M059J (cell line): ENCODE results near the gene CTSF. TPM values are rescaled to one million over a fixed set of nuclear protein-coding genes. Genes with fewer than 3 reads are reported as not detected.
A peak's percentile ranks its signal among the peaks of the same experiment; 100 is the strongest.
"Not testable (repeated sequence)": the region's sequence is repeated elsewhere in the genome, so short reads cannot be mapped to it uniquely, and the experiment has no call there.

Experiments used
- DNase-seq: peaks from one replicate; pipeline ENCODE4 v3.0.0-alpha.2; 2012; ENCODE audit warnings: low read depth
- total RNA-seq: library from RNA; depleted of rRNA; stranded (reverse); fragments of >200 nt; shearing (Covaris generic); gene quantifications from 2 replicates; pipeline ENCODE4 v1.2.3, GENCODE V29; 2014

Gene CTSF
- total RNA-seq, 1 experiment from 2014 or later, result 28.4 TPM

DNA sequence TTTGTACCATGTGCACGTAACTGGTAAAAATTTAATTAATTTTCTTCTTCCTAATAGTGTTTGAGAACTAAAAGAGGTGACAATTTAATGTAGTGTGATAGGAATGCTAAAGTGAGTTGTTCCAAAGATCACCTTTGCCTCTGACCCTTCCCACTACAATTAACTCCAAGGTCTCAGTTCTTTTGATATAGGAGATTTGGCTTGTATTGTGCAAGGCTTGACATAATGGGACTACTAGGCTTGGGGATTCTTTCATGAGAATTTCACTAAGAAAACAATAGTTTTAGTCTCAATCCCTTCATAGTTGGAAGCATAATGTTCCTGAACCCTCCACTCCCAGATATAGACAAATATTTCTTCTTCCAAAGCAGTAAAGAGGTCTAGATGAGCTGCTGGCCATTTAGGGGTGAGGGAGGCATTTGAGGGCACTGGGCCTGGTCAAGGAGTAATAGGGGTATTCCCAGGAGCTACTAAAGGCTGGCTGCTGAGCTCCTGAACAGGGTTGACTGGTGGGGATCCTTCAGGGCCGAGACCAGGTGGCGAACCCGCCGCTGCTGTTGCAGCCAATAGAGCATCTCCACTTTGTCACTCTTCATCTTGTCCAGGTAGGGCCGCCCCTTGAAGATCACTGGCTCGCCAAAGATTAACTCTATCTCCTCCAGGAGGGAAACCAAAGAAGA, 21.7 kb upstream of the CTSF start:
- no peak for DNase-seq

DNA sequence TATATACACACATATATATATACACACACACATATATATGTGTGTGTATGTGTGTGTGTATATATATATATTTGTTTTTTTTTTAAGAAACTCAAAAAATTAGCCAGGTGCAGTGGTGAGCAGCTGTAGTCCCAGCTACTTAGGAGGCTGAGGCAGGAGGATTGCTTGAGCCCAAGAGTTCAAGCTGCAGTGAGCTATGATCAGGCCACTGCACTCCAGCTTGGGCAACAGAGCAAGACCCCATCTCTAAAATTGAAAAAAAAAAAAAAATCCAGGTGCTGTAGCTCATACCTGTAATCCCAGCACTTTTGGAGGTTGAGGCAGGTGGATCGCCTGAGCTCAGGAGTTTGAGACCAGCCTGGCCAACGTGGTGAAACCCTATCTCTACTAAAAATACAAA, 20.9 kb upstream of the CTSF start:
- DNase-seq, result not testable (repeated sequence)

DNA sequence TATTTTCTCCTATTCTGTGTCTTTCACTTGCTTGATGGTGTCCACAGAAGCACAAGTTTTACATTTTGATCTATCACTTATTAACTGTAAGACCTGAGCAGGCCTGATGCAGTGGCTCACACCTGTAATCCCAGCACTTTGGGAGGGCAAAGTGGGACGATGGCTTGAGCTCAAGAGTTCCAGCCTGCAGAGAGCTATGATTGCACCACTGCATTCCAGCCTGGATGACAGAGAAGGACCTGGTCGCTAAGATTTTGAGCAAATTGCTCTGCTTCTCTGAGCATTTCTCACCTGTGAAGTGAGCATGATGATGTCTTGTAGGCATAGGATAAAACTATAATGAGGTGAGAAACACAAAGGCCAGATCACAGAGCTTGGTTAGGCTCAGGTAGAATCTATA, 17.7 kb upstream of the CTSF start:
- DNase-seq, result no peak

DNA sequence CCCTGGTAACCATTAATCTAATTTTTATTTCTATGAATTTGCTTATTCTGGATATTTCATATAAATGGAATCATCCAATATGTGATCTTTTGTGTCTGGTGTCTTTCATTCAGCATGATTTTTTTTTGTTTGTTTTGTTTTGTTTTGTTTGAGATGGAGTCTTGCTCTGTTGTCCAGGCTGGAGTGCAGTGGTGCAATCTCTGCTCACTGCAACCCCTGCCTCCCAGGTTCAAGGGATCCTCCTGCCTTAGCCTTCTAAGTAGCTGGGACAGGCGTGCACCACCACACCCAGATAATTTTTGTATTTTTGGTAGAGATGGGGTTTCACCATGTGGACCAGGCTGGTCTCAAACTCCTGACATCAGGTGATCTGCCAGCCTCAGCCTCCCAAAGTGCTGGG, 17.0 kb upstream of the CTSF start:
- DNase-seq, result not testable (repeated sequence)

DNA sequence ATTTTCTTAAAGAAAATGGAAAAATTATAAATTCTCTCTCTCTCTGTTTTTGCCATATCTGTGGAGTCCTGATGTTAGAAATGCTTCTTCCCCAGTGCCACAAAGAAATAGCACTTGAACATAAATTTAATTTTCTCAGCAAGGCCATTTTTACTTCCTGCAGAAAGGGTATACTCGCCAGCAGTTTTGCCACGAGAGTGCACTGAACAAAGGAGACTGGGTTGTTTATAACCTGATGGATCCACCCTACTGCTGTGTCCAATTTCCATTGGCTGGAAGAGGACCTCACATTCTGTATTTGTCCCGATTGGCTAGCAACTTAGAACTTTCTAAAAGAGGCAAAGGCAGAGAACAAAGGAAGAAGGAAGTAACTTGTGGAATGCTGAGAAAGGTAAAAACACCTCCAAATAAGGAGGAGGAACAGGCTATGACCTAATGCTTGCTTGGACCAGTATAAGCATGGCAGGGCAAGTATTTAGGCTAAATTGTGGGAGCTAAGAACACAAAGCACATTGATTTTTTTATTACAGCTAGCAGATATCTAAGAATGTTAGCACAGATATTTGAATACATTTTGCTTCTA, 14.2 kb upstream of the CTSF start:
- DNase-seq, result not testable (repeated sequence)

DNA sequence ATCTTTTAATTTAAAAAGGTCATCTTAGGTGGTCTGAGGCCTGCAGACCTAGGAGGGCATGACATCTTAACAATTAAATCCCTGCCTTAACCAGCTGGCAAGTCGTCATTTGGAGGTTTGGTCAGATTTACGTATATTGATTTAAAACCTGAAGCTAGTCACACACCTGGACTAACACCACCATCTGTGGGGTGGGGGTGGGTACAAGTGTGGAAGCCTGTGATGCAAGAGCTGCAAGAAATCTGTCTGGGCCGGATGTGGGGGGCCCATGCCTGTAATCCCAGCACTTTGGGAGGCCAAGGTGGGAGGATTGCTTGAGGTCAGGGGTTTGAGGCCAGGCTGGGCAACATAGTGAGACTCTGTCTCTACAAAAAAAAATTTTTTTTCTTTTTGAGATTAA, 12.9 kb upstream of the CTSF start:
- no peak for DNase-seq

DNA sequence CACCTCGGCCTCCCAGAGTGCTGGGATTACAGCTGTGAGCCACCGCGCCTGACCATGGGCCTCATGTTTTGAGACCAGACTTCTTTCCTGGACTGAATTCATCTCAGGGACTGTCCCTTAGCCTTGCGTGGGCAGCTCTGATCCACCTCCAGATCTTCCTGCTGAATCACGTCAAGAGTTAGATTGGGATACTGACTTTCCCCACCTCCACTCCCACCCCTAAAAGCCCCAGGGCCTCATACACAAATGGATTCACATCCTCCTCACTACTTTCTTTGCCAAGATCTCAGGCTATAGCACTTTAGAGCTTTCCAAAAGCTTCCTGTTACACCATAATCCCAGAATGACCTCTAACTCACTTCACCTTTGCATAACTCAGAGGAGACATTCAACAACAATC, 12.4 kb upstream of the CTSF start:
- no peak for DNase-seq

DNA sequence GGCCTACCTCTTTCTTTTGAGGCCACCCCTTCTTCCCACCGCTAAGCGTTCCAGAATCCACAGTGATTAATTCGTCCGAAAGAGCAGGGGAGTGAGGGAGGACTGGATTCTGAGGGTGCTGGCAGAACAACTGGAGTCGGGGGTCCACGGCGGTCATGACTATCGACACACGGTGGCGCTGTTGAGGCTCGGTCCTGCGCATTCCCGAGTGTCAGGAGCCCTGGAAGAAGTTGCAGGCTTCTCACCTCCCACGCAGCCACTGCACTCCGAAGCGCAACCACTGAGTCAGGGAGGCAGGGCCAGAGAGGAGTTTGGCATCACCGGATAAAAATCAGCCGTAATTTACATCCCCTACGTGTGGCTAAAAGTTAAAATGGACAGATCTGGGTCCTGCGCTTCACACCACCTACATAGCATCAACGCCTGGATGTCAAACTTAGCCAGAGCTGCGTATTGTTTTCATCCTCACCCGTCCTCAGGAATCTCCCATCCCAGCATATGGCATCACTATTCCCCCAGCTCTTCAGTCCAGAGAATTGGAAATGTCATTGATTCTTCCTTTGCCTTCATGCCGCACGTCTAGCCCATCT, 10.7 kb upstream of the CTSF start:
- DNase-seq, result peak; percentile 53

DNA sequence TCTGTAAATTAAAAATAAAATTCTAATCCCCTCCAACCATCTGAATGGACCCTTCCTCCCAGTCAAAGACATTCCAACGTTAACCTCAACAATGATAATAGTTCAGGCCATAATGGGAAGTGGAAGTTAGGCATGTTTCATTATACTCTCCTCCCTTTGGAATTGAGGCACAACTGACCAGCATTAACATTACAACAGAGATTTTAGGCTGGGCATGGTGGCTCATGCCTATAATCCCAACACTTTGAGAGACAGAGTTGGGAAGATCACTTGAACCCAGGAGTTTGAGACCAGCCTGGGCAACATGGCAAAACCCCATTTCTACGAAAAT, 2.4 kb upstream of the CTSF start:
- no peak for DNase-seq

DNA sequence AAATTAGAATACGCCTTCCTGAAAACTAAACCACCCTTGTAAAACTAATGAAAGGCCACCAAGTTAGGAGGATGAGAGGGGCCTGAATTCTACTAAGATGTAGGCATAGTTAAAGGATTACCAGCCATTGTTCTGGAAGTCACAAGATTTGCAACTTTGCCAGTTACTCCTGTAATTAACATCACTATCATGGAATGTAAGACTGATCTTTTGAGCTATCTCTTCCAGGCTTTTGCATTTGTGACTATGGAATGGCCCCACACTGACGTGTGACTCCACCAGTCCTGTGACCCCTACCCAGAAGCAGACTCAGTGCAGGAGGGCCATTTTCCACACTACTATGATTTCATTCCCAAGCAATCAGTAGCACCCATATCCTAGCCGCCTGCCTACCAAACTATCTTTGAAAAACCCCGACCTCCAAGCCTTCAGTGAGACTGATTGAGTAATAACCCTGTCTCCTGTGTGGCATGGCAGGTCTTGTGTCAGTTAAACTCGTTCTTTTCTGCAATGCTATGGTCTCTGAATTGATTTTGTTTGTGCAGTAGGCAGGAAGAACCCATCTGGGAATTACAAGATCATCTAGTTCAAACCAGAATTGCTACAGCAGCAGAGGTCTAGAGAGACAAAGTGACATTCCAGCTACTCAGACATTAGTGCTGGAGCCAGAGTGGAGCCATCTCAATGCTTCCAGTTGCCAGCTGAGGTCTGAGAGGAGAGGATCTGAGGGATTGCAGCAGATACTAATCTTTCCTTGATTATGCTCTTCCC, 1.9 kb upstream of the CTSF start:
- DNase-seq, result no peak

DNA sequence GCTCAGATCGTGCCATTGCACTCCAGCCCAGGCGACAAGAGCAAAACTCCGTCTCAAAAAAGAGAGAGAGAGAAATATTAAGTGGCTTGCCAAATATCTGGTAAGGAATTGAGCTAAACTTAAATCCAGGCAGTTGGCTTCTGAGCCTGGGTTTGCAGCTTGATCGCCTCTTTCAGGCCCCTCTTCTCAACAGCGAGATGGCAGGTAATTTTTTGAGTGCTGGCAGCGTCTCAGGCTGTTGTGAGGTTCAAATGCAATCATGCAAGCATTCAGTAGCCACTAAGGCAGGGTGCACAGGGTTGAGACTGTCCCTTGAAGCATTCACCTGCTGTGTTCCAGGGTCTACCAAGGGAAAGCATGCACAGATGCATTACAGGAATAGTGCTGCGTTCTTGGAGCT, 670 bp upstream of the CTSF start:
- DNase-seq, result no peak

DNA sequence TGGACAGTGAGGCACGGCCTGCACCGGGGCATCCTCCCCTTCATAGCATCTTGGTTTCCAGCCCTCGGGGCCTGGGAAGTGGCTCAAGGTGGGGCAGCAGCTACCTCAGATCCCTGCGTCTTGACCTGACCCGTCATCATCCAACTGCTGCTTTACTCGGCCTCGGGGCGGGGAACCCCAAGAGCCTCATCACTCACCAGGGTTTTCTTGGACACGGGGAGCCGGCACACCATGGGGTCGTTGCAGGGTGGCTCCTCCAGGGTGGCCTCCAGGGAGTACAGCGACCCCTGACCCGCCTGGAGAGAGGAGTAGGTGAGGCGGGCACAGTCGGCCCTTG, 651 bp downstream of the CTSF start:
- DNase-seq, result no peak

DNA sequence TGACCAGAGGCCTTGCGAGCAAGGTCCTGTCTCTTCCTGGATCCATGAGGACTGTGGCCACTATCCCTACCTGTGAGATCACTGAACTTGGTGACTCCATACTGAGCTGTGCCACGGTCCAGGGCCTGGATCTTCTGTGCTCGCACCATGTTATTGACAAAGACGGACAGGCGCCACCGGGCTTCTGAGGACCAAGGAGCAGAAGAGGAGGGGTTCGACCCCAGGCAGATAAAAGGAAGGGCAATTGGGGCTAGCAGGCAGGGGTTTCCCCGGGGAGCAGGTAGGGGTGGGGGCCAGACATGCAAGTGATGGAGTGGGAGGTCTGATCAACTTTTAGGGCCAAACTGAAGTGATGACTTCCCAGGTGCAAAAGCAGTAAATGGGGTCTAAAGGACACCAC, 2.2 kb downstream of the CTSF start:
- DNase-seq, result no peak

DNA sequence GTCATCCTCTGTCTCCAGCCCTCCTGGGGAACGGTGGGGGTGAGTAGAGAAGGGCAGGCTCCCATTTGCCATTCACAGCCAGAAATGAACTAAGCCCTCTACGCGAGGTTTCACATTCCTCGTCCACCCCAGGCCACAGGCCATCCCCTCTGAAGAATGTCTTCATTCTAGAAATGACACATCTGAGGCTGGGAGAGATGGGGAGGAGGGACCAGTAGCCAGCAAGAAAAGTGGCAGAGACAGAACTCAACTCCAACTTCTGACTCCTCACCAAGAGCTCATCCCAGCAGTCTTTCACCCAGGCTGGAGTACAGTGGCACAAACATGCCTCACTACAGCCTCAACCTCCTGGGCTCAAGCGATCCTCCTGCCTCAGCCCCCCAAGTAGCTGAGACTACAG, 3.4 kb downstream of the CTSF start:
- no peak for DNase-seq

DNA sequence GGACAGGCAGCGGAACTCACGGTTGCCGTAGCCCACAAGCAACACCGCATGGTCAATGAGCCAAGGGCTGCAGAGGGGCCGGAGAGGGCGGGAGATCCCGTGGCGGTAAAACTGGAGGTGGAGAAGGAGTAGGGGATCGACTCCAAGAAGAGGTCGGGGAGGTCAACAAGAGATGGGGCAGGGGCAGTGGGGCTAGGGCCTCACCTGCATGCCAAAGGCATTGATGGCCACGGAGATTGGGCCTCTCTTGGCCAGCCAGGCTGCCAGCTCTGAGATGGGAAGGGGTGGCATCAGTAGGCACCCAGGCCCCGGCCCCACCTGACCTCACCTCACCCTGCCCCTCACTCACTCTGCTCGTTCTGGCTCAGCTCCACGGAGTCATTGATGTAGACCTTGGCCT, 3.9 kb downstream of the CTSF start:
- no peak for DNase-seq

DNA sequence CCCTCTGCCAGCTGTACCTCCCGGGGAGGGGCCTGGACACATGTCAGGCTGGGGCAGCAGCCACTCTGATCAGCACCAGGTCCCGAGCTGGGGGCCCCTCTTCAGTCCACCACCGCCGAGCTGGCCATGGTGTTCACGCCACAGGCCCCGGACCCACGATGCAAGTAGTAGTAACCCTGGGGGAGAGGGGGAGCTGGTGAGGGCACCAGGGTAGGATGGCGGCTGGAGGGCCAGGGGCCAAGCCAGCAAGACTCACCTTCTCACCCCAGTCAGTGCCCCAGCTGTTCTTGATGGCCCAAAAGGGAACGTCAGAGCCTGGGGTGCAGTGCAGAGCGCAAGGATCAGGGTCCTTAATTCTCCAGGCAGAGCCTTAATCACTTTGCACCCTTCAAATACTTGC, 4.6 kb downstream of the CTSF start:
- DNase-seq, result no peak

DNA sequence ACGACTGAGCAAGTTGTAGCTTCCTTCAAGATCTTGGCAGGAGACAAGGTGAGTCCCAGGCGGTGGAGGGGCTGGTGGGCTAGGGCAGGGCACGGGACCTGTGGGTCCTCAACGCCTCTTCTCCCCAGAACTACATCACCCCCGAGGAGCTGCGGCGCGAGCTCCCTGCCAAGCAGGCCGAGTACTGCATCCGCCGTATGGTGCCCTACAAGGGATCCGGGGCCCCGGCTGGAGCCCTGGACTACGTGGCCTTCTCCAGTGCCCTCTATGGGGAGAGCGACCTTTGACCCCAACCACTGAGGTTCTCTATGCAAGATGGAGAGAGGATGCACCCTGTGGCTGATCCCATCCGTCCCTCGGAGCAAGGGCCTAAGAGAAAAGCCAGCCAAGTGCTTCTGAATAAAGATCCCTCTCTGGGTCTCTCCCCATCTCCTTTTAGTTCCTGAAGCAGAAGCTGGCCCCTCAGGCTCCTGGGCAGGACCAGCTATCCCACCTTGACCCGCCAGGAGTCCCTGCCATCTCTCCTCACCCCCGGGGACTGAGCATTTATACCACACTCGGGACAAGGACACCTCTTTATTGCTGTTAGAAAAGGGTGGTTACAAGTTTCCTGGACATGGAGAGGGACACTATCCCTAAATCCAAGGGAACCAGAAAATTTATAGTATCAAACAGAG, 5.4 kb downstream of the CTSF start:
- DNase-seq, result no peak

DNA sequence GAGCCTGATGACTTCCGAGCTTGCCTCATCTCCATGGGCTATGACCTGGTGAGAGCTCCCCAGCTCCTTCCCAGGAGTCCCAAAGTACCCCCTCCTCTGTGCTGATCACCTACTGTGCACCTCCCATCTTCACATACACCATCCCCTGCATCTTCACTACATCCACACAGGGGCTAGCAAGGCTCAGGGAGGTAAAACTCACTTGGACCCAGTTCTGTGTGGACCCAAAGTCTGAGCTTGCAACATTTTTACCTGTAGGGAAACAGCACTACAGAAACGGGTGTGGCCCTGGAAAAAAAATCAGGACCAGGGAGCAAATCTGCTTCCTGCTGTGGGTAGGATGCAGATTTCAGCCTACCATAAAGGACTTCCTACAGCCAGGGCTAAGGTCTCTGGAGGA, 6.1 kb downstream of the CTSF start:
- no peak for DNase-seq

DNA sequence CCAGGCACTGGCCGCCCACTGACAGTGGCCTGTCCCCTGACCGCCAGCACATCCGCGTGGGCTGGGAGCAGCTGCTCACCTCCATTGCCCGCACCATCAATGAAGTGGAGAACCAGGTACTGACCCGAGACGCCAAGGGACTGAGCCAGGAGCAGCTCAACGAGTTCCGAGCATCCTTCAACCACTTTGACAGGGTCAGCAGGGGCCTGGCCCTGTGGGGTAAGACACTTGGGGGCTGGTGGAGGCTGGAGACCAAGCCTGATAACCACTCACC, 6.5 kb downstream of the CTSF start:
- DNase-seq, result no peak

DNA sequence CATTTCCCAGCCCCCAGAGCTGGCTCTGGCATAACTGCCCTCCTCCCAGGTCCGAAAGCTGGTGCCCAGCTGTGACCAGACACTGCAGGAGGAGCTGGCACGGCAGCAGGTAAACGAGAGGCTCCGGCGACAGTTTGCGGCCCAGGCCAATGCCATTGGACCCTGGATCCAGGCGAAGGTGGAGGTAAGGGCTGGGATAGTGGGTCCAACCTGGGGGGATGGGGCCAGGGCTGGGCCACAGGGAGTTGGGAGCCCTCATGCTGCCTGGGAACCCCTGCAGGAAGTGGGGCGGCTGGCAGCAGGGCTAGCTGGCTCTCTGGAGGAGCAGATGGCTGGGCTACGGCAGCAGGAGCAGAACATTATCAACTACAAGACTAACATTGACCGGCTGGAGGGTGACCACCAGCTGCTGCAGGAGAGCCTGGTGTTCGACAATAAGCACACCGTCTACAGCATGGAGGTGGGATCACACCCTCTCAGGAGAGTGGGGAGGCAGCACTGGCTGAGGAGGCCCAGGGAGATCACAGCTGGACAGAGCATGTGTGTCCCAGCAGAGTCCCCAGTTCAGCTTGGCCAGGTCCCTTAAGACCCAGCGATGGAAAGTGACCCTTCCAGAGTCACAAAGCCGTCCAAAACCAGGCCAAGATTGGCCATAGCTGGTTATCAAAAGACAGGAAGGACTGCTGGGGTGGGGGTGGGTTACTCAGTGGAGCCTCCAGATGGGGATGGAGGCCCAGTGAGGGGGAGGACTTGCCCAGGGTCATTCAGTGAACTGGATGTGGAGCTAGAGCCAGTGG, 7.0 kb downstream of the CTSF start:
- no peak for DNase-seq

DNA sequence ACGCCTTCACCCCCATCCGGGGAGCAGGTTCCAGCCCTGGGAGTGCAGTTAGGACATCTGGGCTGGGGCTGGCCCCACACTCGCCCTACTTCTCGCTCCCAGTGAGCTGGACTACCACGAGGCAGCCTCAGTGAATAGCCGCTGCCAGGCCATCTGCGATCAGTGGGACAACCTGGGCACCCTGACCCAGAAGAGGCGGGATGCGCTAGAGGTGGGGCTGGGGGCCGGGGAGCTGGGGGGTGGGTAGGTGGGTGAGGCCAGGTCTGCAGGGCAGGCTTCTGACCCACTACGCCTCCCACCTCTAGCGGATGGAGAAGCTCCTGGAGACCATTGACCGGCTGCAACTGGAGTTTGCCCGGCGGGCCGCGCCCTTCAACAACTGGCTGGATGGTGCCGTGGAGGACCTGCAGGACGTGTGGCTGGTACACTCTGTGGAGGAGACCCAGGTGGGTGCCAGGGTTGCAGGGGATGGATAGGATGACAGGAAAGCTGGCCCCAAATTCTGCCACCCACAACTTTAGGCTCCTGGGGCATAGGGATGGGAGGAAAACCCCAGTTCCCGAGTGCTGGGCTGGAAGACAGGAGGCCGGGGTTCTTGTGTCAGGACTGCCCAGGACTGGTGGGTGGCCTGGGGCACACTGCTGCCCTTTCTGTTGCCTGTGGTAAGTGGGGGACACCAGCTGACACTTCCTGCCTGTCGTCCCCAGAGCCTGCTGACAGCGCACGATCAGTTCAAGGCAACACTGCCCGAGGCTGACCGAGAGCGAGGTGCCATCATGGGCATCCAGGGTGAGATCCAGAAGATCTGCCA, 8.3 kb downstream of the CTSF start:
- no peak for DNase-seq
